ENCODE data around the gene ACOT7. TPM values are rescaled to one million over a fixed set of nuclear protein-coding genes. Genes with fewer than 3 reads are reported as not detected.
A peak's percentile ranks its signal among the peaks of the same experiment; 100 is the strongest.

Gene ACOT7
- total RNA-seq, 1 donor from 2014 or later = 80.3 TPM

GRCh38 chr1:6426277-6426971, 32.9 kb upstream of the ACOT7 start:
- no peak for DNase-seq (ENCODE audit: low read depth)
- no peak for TF ChIP-seq CTCF (conservative IDR thresholded peaks at IDR 0.05; ENCODE audit: low read depth, low read length)
- no peak overlapping the region for H3K4me3 ChIP-seq (ENCODE audit: low read depth, low read length)

- H3K4me3 ChIP-seq (ENCODE audit: low read depth, low read length) = no peak overlapping the region
- no peak for TF ChIP-seq CTCF (conservative IDR thresholded peaks at IDR 0.05; ENCODE audit: low read depth, low read length)
- DNase-seq (ENCODE audit: low read depth) = no peak
These were observed 32.1 kb upstream of the ACOT7 start for GRCh38 chr1:6425658-6426057.

GRCh38 chr1:6424619-6425593, 31.3 kb upstream of the ACOT7 start, which contains the start of gene ESPN:
Gene ESPN, plus strand, starts transcription at chr1:6424776. Its CDS starts 180 bp downstream, at chr1:6424956.
- no peak for TF ChIP-seq CTCF (conservative IDR thresholded peaks at IDR 0.05; ENCODE audit: low read depth, low read length)
- peak within 1 kb of the TSS; percentile 21 for H3K4me3 ChIP-seq (ENCODE audit: low read depth, low read length)
- DNase-seq (ENCODE audit: low read depth) = no peak

- no peak for TF ChIP-seq CTCF (conservative IDR thresholded peaks at IDR 0.05; ENCODE audit: low read depth, low read length)
- DNase-seq (ENCODE audit: low read depth) = no peak
- H3K4me3 ChIP-seq (ENCODE audit: low read depth, low read length) = peak overlapping the region; percentile 21
These were observed 30.5 kb upstream of the ACOT7 start for GRCh38 chr1:6424000-6424565.

- TF ChIP-seq CTCF (conservative IDR thresholded peaks at IDR 0.05; ENCODE audit: low read depth, low read length) = peak; percentile 79
- peak overlapping the region; percentile 21 for H3K4me3 ChIP-seq (ENCODE audit: low read depth, low read length)
- DNase-seq (ENCODE audit: low read depth) = no peak
These were observed 29.9 kb upstream of the ACOT7 start for GRCh38 chr1:6423321-6423999.

GRCh38 chr1:6421266-6421665, 27.7 kb upstream of the ACOT7 start:
- TF ChIP-seq CTCF (conservative IDR thresholded peaks at IDR 0.05; ENCODE audit: low read depth, low read length) = no peak
- no peak overlapping the region for H3K4me3 ChIP-seq (ENCODE audit: low read depth, low read length)
- no peak for DNase-seq (ENCODE audit: low read depth)

All from epithelial cell of proximal tubule (primary cell).